A172 (cell line): ENCODE data around the gene SF3B1. TPM values are rescaled to one million over a fixed set of nuclear protein-coding genes. Genes with fewer than 3 reads are reported as not detected.
"Not testable (repeated sequence)": the region's sequence is repeated elsewhere in the genome, so short reads cannot be mapped to it uniquely, and the experiment has no call there.

Source experiments
- DNase-seq: peaks from one replicate; pipeline ENCODE4 v3.0.0-alpha.2; 2015; ENCODE audit warnings: low spot score
- total RNA-seq: library from RNA; depleted of rRNA; stranded (reverse); fragments of >200 nt; shearing (Covaris generic); gene quantifications from 2 replicates; pipeline ENCODE4 v1.2.3, GENCODE V29; 2014

The SF3B1 gene
- total RNA-seq, 1 experiment from 2014 or later = 314 TPM

DNA sequence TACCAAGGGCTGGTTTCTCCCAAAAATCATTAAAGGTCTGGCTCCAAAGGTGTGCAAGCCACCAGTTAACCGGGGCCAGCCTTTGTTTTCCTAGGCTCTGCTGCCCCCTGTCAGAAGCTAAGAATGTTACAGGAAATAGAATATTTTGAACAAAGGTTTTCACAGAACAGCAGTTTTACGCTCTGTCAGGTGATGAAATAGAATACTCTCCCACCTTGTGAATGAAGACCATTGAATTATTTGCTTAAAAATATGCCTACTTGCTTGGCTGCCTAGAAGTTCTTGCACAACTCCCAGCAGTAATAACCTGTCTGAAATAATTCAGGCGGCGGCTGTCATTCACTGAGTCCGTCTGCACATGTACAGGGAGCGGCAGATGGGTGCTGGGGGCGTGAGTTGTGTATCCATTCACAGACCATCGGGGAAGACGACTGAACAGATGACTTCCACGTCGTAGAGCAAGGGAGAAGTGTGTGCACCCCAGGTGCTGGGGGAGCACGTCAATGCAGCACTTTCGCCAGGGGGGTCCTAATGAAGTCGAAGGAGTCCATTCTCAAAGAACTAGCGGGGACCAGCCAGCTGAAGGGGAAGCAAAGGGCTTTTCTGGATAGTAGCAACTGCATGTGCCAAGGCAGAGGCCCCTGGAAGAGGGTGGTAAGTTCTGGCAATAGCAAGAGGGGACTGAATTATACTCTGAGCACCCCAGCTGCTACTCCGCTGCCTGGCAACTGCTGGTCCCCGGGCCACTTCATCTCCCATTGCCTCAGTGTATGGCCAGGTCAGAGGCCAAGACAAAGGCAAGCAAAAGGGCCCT, 56.1 kb downstream of the SF3B1 start:
- DNase-seq = peak; percentile 41

DNA sequence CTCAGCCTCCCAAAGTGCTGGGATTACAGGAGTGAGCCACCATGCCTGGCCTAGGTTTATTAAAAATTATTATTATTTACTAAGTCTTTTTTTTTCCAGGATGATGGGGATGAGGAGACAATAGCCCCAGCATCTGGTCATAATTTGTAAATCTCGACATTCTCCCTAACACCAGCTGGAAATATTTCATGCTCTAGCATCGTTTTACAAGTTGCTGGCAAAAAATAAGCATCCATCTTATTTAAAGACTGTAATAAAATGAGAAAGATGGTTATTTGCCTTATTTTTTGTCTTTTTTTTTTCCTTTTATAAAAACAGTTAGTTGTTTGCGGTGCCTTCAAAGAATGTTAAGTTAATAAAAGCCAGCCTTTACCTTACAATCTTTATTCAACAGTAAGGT, 56.7 kb downstream of the SF3B1 start:
- no peak for DNase-seq

DNA sequence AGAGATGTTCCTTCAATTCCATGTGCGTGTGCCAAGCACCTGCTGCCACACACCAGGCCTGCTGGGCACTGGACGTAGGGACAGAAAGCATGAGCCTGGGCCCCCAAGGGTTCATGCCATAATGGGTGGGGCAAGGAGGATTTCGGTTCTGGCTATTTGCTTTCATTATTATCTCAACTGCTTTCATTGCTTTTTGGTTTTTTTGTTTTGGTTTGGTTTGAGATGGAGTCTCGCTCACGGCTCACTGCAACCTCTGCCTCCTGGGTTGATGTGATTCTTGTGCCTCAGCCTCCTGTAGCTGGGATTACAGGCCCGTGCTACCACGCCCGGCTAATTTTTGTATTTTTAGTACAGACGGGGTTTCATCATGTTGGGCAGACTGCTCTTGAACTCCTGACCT, 57.2 kb downstream of the SF3B1 start:
- DNase-seq = no peak

DNA sequence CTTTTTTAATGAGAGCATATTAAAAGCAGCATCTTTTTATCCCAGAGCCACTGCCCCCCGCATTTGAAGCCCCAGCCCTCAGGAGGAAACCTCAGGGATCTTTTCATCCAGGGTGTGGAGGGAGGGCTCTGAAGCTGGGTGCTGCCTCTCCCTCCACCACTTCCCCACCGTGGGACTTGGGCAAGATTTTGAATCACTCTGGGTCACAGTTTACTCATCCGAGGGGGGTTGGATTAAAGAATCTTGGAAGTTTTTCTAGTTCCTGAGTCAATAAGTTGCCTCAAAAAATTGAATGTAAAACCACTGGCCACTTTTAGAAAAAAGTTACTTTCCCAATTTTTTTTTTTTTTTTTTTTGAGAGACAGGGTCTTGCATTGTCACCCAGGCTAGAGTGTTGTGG, 62.2 kb downstream of the SF3B1 start:
- no peak for DNase-seq

GRCh38 chr2:197370664-197371063, 64.2 kb downstream of the SF3B1 start:
- not testable (repeated sequence) for DNase-seq

DNA sequence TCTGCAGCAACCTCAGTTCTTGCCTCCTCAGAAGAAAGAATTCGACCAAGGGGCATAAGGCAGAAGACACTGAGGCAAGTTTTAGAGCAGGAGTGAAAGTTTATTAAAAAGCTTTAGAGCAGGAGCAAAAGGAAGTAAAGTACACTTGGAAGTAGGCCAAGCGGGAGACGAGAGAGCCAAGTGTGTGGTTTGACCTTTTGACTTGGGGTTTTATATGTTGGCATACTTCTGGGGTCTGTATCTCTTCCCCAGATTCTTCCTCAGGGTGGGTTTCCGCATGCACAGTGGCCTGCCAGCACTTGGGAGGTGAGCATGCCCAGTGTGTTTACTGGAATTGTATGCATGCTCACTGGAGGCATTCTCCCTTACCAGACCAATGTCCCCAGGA, 64.9 kb downstream of the SF3B1 start:
- no peak for DNase-seq

DNA sequence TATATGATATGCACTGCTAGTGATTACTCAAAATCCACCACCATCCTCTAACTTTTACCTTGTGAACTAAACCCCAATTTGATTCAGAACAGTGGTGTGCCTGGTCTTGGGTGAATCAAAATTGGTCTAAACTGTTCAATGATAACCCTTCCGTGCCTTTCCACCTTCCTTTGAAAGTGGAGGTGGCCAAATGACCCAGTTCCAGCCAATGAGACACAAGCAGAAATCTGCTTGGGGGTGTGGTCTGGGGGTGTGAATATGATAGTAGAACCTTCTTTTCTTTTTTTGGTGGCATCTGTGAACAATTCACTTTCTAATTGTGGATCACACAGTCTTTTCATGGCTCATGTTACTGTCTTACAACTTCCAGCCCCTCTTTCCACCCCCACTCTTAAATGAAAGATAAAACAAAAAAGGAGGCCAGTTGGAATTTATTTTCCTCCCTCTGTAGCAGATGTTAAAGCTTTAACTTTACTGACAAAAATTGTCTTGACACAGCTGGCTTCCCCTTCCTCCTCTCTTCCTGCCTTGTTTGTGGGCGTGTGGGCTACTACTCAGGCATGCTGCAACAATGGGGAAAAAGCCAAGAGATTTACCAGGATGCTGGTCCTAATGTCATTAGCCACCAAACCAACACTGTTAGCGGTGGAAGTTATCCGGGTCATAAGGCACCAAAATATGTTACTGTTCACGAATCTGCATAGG, 65.4 kb downstream of the SF3B1 start:
- no peak for DNase-seq

- no peak for DNase-seq
Measured at GRCh38 chr2:197368412-197368811, 66.4 kb downstream of the SF3B1 start.

GRCh38 chr2:197363998-197364397, 70.8 kb downstream of the SF3B1 start:
- no peak for DNase-seq

GRCh38 chr2:197360744-197361156, 74.1 kb downstream of the SF3B1 start:
- peak; percentile 41 for DNase-seq

DNA sequence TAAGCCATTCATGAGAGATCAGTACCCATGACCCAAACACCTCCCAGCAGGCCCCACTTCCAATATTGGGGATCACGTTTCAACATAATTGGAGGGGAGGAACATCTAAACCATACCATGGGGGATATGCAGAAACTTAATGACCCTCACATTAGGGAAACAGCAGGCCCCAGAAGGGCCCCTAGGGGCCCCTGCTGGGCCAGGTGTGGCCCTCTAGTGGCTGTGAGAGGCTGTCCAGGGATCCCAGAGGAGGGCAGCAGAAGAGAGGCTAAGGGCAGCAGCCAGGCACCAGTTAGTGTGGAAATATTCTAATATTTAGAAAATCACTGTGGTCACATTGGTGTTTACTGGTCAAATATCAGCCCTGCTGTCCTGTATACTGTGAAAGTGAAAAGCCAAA, 75.0 kb downstream of the SF3B1 start:
- no peak for DNase-seq

- no peak for DNase-seq
Measured at GRCh38 chr2:197358931-197359330, 75.9 kb downstream of the SF3B1 start.

DNA sequence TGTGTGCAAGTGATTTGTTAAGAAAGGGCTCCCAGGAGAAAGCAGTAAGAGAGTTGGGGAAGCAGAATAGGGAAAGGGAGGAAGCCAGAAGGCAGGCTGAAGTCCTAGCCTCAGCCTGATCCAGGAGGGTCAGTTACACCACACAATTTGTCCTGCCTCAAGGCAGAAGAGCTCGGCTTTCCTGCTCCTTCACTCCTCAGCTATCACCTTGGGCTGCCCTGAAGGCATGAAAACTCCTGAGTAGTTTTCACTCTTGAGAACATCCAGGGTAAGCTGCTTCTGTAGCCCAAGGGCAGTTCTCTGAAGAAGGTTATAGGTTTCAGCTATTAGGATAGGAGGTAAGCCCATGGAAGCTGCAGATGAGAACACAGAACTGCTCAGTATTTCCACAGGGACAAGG, 76.8 kb downstream of the SF3B1 start:
- no peak for DNase-seq

DNA sequence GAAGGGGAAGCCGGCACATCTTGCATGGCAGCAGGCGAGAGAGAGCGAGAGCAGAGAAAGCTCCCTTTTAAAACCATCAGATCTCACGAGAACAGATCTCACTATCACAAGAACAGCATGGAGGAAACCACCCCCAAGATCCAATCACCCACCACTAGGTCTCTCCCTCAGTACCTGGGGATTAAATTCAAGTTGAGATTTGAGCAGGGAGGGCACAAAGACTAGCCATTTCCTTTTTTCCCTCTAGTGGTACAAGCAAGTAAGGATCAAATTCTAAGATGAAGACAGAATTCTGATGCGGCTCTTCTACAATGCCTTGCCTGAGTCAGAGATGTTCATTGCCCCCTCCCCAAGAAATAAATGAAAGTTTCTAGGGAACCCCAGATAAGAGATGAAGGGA, 78.7 kb downstream of the SF3B1 start:
- peak; percentile 22 for DNase-seq

GRCh38 chr2:197354169-197354558, 80.7 kb downstream of the SF3B1 start:
- no peak for DNase-seq

DNA sequence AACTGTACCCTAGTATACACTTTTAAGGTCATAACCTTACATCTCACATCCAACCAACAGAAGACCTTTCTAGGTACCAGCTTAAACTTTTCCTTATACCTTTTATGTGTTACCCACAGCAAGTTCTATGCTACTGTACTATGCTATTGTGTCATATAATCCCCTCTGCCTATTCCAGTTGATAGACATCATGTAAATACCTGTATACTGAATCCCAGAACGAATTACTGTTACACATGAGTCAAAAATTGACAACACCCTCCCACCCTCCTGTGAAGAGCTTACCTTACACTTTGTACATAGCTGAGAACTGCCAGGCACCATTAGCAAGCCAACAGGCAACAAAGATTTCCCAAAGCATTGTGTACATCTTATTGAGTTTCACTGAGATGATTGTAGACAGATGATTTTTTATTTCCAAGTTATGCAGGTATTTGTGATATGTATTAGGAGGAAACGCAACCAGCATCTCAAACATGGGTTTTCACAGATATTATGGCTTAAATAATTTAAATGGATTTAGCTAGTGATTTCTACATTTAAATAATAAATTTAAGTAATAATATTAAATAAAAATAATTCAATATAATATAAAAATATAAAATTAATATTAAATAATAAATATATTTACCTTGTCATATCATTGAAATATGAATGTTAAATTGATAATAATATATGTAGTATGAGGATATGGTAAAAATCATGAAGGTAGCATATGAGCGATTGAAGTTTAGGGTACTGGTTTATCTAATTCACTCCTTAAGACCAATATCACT, 81.2 kb downstream of the SF3B1 start:
- no peak for DNase-seq

DNA sequence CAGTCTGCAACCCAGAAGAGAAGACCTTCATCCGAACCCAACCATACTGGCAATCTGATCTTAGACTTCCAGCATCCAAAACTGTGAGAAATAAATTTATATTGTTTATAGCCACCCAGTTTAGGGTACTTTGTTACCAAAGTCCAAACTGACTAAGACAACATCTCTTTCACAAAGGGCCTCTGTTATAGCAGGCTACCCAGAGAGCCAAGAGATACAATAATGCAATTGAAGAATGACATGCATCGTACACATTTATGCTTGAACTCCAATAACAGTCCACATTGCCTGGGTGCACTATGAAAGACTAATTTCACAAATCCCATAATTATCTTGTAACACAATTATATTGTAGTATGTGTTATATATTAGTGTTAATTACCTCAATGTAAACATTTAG, 85.1 kb downstream of the SF3B1 start:
- no peak for DNase-seq

- DNase-seq = no peak
Measured at GRCh38 chr2:197348721-197349360, 86.0 kb downstream of the SF3B1 start.

DNA sequence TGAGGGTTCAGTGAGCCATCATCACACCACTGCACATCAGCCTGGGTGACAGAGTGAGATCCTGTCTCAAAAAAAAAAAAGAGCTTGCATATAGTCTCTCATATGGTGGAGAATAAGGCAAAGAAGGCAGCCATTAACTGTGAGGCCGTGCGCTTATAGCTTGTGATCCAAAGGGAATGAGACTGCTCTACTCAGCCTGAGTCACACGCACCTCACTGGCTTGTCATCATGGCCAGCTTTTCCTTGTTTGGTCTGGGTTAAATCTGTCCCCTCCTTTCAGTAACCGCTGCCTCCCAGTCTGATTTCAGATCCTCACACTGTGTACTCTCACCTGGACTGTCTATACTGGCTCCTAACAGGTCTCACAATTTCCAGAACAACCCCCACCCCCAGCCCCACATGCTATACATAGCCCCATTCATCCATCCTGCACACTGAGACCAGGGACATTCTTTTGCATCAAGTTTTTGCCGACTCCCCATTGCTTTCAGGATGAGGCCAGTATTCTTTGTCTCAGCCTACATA, 88.9 kb downstream of the SF3B1 start:
- DNase-seq = peak; percentile 33

- DNase-seq = not testable (repeated sequence)
Measured at GRCh38 chr2:197343968-197344367, 90.9 kb downstream of the SF3B1 start.

DNA sequence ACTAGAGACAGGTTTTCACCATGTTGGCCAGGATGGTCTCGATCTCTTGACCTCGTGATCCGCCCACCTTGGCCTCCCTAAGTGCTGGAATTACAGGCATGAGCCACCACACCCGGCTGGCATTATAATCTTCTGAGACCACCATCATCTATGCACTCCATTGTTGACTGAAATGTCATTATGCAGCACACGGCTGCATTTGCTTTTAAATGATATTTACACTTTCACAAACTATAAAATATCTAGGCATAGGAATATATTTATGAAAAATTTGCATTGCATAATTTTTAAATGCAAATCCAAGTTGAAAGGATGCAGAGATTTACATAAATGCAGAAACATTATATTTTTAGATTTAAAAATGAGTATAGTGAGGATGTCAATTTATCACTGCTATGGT, 94.2 kb downstream of the SF3B1 start:
- DNase-seq = no peak
